ENCODE data around the gene CD69.

Gene CD69

GRCh38 chr12:9760699-9761418, at the start of gene CD69:
Gene CD69 (minus strand): TSS chr12:9760901. CDS start chr12:9760820, 81 bp downstream.
- TF ChIP-seq CTCF (IDR thresholded peaks at IDR 0.05; ENCODE audit: extremely low read depth, missing control alignments): no peak
- DNase-seq (ENCODE audit: low spot score): peak; percentile 42

GRCh38 chr12:9809866-9810265, 49.2 kb upstream of the CD69 start:
- TF ChIP-seq CTCF (IDR thresholded peaks at IDR 0.05; ENCODE audit: extremely low read depth, missing control alignments): no peak
- DNase-seq (ENCODE audit: low spot score): no peak

- TF ChIP-seq CTCF (IDR thresholded peaks at IDR 0.05; ENCODE audit: extremely low read depth, missing control alignments): no peak
- DNase-seq (ENCODE audit: low spot score): no peak
Observed at GRCh38 chr12:9809338-9809737, 48.6 kb upstream of the CD69 start.

- DNase-seq (ENCODE audit: low spot score): no peak
- no peak for TF ChIP-seq CTCF (IDR thresholded peaks at IDR 0.05; ENCODE audit: extremely low read depth, missing control alignments)
Observed at GRCh38 chr12:9808504-9808903, 47.8 kb upstream of the CD69 start.

GRCh38 chr12:9806714-9807113, 46.0 kb upstream of the CD69 start:
- TF ChIP-seq CTCF (IDR thresholded peaks at IDR 0.05; ENCODE audit: extremely low read depth, missing control alignments): no peak
- no peak for DNase-seq (ENCODE audit: low spot score)

GRCh38 chr12:9805883-9806282, 45.2 kb upstream of the CD69 start:
- no peak for DNase-seq (ENCODE audit: low spot score)
- no peak for TF ChIP-seq CTCF (IDR thresholded peaks at IDR 0.05; ENCODE audit: extremely low read depth, missing control alignments)

- DNase-seq (ENCODE audit: low spot score): no peak
- no peak for TF ChIP-seq CTCF (IDR thresholded peaks at IDR 0.05; ENCODE audit: extremely low read depth, missing control alignments)
Observed at GRCh38 chr12:9799961-9800360, 39.3 kb upstream of the CD69 start.
